EH (cell line): ENCODE measurements around the gene AFMID.

Experiments used
- DNase-seq: peaks from one replicate; pipeline ENCODE4 v3.0.0-alpha.2; 2015; ENCODE audit warnings: low read depth

The AFMID gene

DNA sequence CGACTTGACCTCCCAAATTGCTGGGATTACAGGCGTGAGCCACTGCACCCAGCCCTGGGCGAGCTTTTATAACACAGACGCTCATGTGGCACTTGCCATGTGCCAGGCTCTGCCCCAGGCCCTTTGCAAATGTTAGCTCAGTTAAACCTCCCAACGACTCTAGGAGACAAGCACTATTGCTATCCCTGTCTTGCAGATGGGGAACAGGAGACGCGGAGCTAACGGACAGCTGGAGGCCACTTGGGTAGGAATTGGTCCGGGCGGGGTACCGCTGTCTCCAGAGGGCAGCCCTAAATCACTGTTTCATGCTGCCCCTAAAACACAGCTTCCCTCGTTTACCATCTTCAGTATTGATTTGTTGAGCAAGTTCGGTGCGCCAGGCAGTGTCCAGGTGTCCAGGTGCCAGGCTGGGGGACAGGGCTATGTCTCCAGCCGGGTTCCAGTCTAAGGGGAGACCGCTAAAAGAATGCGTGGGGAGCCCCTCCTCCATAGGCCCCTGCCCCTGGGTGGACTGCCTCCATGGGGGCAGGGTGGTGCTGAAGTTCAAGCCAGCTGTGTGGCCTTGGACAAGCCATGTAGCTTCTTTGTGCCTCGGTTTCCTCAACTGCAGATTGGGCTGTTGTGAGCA lies 68.0 kb downstream of the AFMID start:
- DNase-seq, result no peak

GRCh38 chr17:78255953-78256706 lies 69.0 kb downstream of the AFMID start:
- no peak for DNase-seq

- no peak for DNase-seq
Measured at GRCh38 chr17:78256707-78257591, 69.8 kb downstream of the AFMID start.
